Measurements from ENCODE around the gene ANKS3.

ANKS3 gene

GRCh38 chr16:4723071-4723767 is 10.9 kb downstream of the ANKS3 start:
- no peak for DNase-seq

GRCh38 chr16:4718466-4718865 is 15.6 kb downstream of the ANKS3 start:
- DNase-seq, result no peak

- DNase-seq, result no peak
Observed at GRCh38 chr16:4714996-4715395, 19.1 kb downstream of the ANKS3 start.

- no peak for DNase-seq
Observed at GRCh38 chr16:4713663-4714501, 20.2 kb downstream of the ANKS3 start.

GRCh38 chr16:4709481-4709880 is 24.6 kb downstream of the ANKS3 start:
- DNase-seq, result no peak

- no peak for DNase-seq
Observed at GRCh38 chr16:4706871-4707270, 27.2 kb downstream of the ANKS3 start.

GRCh38 chr16:4704913-4705312 is 29.2 kb downstream of the ANKS3 start:
- DNase-seq, result no peak

GRCh38 chr16:4704491-4704890 is 29.6 kb downstream of the ANKS3 start:
- no peak for DNase-seq

- no peak for DNase-seq
Observed at GRCh38 chr16:4703906-4704305, 30.2 kb downstream of the ANKS3 start.

- DNase-seq, result no peak
Observed at GRCh38 chr16:4702466-4702808, 31.6 kb downstream of the ANKS3 start.

- no peak for DNase-seq
Observed at GRCh38 chr16:4701791-4702465, 32.1 kb downstream of the ANKS3 start.

GRCh38 chr16:4700997-4701743 is 32.9 kb downstream of the ANKS3 start:
- no peak for DNase-seq

- no peak for DNase-seq
Observed at GRCh38 chr16:4700380-4700996, 33.6 kb downstream of the ANKS3 start.

GRCh38 chr16:4699046-4699556 is 35.0 kb downstream of the ANKS3 start:
- no peak for DNase-seq

GRCh38 chr16:4698321-4699045 is 35.6 kb downstream of the ANKS3 start:
- DNase-seq, result no peak

- DNase-seq, result no peak
Observed at GRCh38 chr16:4697848-4698291, 36.2 kb downstream of the ANKS3 start.

- no peak for DNase-seq
Observed at GRCh38 chr16:4696905-4697847, 36.9 kb downstream of the ANKS3 start.

GRCh38 chr16:4696172-4696904 is 37.7 kb downstream of the ANKS3 start:
- DNase-seq, result no peak

- no peak for DNase-seq
Observed at GRCh38 chr16:4695473-4696171, 38.4 kb downstream of the ANKS3 start.

Measured in NCI-H1105 treated with DMSO at 0.1 percent for 48 hours (cell line).